Ovary (tissue), 9 donors: ENCODE measurements around the gene DYNC1LI1. TPM values are rescaled to one million over a fixed set of nuclear protein-coding genes. Genes with fewer than 3 reads are reported as not detected.

Experiments
- DNase-seq, 5 donors: peaks; one replicate each; pipeline ENCODE4 v3.0.0-alpha.2; 2019 to 2020
- H3K27ac ChIP-seq, 2 donors: fragments of 200-600 bp; one replicate each; pipeline versions ENCODE4 v1.5.1 to v1.8.0; 2019 to 2022
- H3K27me3 ChIP-seq: fragments of 200-600 bp; one replicate; pipeline ENCODE4 v1.8.0; 2022
- H3K36me3 ChIP-seq: fragments of 200-600 bp; sonication (generic); one replicate; pipeline ENCODE4 v1.5.1; 2019
- H3K4me1 ChIP-seq: one replicate; pipeline ENCODE4 v1.8.1; 2013; ENCODE audit warnings: mild to moderate bottlenecking, moderate library complexity; ENCODE audit not compliant: insufficient read depth
- H3K4me3 ChIP-seq: fragments of 200-600 bp; sonication (generic); one replicate; pipeline ENCODE4 v1.5.1; 2017
- H3K9me3 ChIP-seq, 2 donors: fragments of 200-600 bp in 1 of 2; sonication (generic) in 1 of 2; one replicate each; pipeline versions ENCODE4 v1.5.1 to v1.8.1; 2013 to 2019; ENCODE audit warnings: mild to moderate bottlenecking in 1 of 2, moderate library complexity in 1 of 2
- EP300 ChIP-seq: sonication (generic); formaldehyde crosslinking; IDR thresholded peaks from one replicate; pipeline ENCODE4 v1.6.1; 2017; ENCODE audit warnings: antibody characterized with exemption
- POLR2A ChIP-seq: fragments of 450-650 bp; IDR thresholded peaks from one replicate; pipeline ENCODE4 v1.6.1; 2017; ENCODE audit warnings: antibody characterized with exemption, mild to moderate bottlenecking, moderate library complexity
- WGBS, 3 donors: extraction: QIAGEN DNeasy Blood & Tissue Kit in 1 of 3; methylation state at CpG; one replicate each; pipeline versions ENCODE4 v1.1.5 to v1.1.7; 2013 to 2017; 5-methylcytosine and 5-hydroxymethylcytosine counted together
- intact Hi-C, 4 donors: fragments of 100-400 bp; cut with DNase I; formaldehyde crosslinking; loops; one replicate each; pipeline versions ENCODE4 v1.11.0 to v1.15.1; 2022 to 2023
- polyA plus RNA-seq, 2 donors: library from polyadenylated mRNA; stranded (reverse); fragments of 200-250 nt in 1 of 2; fragments of 350-450 nt in 1 of 2; fragmentation: Illumina TruSeq in 1 of 2; extraction: RNeasy Lipid Tissue Mini Kit (QIAGEN cat#74804) in 1 of 2; gene quantifications; one replicate each; pipeline ENCODE4 v1.2.3, GENCODE V29; 2013 to 2014
- total RNA-seq, 7 donors: library from RNA; depleted of rRNA in 2 of 7; stranded (reverse); fragments of >200 nt in 2 of 7; fragmentation: NEBNext Ultra II Directional in 3 of 7; extraction: Animal tissue kit (Norgen Biotek cat#: 25700) in 3 of 7; gene quantifications; one replicate each; pipeline versions ENCODE4 v1.1.0 to v1.2.4, GENCODE V29; 2016 to 2023
- TF ChIP-seq, protein P1 (sequence below), 3 donors: fragments of 450-650 bp in 2 of 3; fragments of 200-600 bp in 1 of 3; IDR thresholded peaks; one replicate each; pipeline versions ENCODE4 v1.5.1 to v1.8.0; 2016 to 2022; ENCODE audit warnings: antibody characterized with exemption in 3 of 3, mild to moderate bottlenecking in 1 of 3
- donor health status: DM: no; HTN: no; CAD: no; lungs with moderate emphysema.
- donor health status: DM: no; HTN: no; CAD: no.
- donor health status: Bipolar disorder and iron deficiency.
- donor health status: DM: yes; HTN: yes; CAD: no.
- donor health status: DM: no; HTN: no; CAD: no.
- donor health status: DM: yes; HTN: yes; CAD: no.

DYNC1LI1 gene
- total and polyA plus RNA-seq, 9 donors, result 21.0 to 37.8 (median 26.6) TPM

DNA sequence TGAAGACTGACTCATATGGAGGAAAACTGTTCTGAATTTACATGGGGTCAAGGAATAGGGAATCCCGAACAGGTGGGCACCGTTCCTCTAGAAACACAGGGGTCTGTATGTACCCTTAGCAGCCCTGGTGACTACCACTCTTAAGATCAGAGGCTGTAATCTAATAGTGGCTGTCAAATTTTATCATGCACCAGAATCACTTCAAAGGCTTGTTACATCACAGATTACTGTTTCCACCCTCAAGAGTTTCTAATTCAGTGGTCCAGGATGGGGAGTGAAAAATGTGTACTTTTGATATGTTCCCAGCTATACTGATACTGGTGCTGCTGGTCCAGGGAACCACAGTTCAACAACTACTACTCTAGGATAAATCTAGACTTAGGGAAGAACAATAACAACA is 27.9 kb downstream of the DYNC1LI1 start:
- Histone ChIP-seq H3K27me3 (no peaks in the 10 kb centered on the region), H3K9me3 (no peaks in the 10 kb centered on the region), H3K4me1 (no peaks in the 10 kb centered on the region), H3K27ac (no peak overlapping the region), H3K36me3 (no peaks in the 10 kb centered on the region), H3K4me3 (no peak overlapping the region)
- TF ChIP-seq EP300, result no peak
- no peak for TF ChIP-seq POLR2A
- TF ChIP-seq, protein P1, sequence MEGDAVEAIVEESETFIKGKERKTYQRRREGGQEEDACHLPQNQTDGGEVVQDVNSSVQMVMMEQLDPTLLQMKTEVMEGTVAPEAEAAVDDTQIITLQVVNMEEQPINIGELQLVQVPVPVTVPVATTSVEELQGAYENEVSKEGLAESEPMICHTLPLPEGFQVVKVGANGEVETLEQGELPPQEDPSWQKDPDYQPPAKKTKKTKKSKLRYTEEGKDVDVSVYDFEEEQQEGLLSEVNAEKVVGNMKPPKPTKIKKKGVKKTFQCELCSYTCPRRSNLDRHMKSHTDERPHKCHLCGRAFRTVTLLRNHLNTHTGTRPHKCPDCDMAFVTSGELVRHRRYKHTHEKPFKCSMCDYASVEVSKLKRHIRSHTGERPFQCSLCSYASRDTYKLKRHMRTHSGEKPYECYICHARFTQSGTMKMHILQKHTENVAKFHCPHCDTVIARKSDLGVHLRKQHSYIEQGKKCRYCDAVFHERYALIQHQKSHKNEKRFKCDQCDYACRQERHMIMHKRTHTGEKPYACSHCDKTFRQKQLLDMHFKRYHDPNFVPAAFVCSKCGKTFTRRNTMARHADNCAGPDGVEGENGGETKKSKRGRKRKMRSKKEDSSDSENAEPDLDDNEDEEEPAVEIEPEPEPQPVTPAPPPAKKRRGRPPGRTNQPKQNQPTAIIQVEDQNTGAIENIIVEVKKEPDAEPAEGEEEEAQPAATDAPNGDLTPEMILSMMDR (IDR thresholded peaks at IDR 0.05), result no peak
- WGBS, 3 donors, result 90 to 97% (median 97%) methylated on average over 2 of the region's 2 CpGs
- no peak for DNase-seq
- intact Hi-C loops, result no loop called here

GRCh38 chr3:32540899-32541298 is 29.8 kb downstream of the DYNC1LI1 start:
- H3K4me3 ChIP-seq, result no peak overlapping the region
- intact Hi-C loops, result no loop called here
- 92 to 94% (median 94%) methylated on average over 4 of the region's 4 CpGs for WGBS, 3 donors
- no peaks in the 10 kb centered on the region for H3K27me3 ChIP-seq
- no peak for TF ChIP-seq EP300
- no peak for TF ChIP-seq POLR2A
- TF ChIP-seq, protein P1 (IDR thresholded peaks at IDR 0.05), result no peak
- no peak for DNase-seq
- no peaks in the 10 kb centered on the region for H3K4me1 ChIP-seq
- no peaks in the 10 kb centered on the region for H3K9me3 ChIP-seq
- H3K27ac ChIP-seq, result no peak overlapping the region
- no peaks in the 10 kb centered on the region for H3K36me3 ChIP-seq

DNA sequence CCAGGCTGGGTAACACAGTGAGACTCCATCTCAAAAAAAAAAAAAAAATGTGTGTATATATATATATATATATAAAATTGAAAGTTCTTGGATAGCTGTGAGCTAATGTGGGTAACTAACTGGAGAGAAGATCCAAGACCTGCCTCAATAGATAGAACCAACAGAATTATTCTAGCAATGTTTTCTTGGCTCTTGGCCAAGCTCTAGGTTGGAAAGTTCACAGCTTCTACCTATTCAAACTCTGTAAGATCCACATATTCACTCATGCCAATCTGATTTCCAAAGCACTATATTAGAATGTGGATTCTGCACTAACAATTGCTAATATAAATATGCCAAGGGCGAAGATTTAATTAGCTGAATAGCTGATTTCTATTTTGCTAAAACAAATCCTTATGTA is 38.2 kb downstream of the DYNC1LI1 start:
- no peak for DNase-seq
- Histone ChIP-seq H3K9me3 (no peaks in the 10 kb centered on the region), H3K4me1 (no peaks in the 10 kb centered on the region), H3K27me3 (no peaks in the 10 kb centered on the region), H3K27ac (no peak overlapping the region), H3K4me3 (no peak overlapping the region), H3K36me3 (no peaks in the 10 kb centered on the region)
- TF ChIP-seq, protein P1 (IDR thresholded peaks at IDR 0.05), result no peak
- TF ChIP-seq POLR2A (no peak), EP300 (no peak)
- intact Hi-C loops, result no loop called here
- 97 to 100% (median 98%) methylated on average over 1 of the region's 1 CpG for WGBS, 3 donors

DNA sequence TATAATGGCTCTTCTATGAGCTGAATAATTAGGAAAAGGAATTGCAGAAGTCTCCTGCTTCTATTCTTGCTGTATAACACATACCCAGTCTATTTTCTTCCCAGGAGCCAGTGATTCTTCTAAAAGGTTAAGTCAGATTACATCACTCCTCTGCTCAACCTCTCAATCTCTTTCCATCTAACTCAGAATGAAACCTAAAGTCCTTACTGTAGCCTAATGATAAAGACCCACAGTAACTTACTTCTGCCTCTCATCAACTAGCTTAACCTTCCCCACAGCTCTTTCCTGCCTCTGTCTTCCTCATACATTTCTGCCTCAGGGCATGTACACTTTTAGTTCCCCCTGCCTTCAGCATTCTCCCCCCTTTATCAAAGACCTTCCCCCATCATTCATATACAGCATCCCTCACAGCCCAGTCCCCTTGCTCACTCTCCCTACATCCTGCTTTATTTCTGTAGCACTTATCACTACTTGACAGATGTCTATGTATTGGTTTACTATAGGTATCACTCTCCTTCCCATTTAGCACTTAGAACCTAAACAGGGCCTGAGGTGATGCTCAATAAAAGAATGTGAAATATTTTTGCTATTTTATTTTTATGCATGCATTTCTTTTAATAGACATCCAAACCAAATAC is 39.5 kb downstream of the DYNC1LI1 start:
- intact Hi-C loops, result no loop called here
- Histone ChIP-seq H3K27ac (no peak overlapping the region), H3K4me1 (no peaks in the 10 kb centered on the region), H3K9me3 (no peaks in the 10 kb centered on the region), H3K4me3 (no peak overlapping the region), H3K27me3 (no peaks in the 10 kb centered on the region), H3K36me3 (no peaks in the 10 kb centered on the region)
- DNase-seq, result no peak
- no peak for TF ChIP-seq POLR2A
- TF ChIP-seq, protein P1 (IDR thresholded peaks at IDR 0.05), result no peak
- no peak for TF ChIP-seq EP300
